GM23338 (cell line): ENCODE data around the gene DHX34. TPM values are rescaled to one million over a fixed set of nuclear protein-coding genes. Genes with fewer than 3 reads are reported as not detected.
"Not testable (repeated sequence)": the region's sequence is repeated elsewhere in the genome, so short reads cannot be mapped to it uniquely, and the experiment has no call there.

Source experiments
- ATAC-seq: fragments of 200-7000 bp; cut with Tn5 transposase; 3 replicates; pipeline ENCODE4 v1.9.1; 2020
- DNase-seq: peaks from one replicate; pipeline ENCODE4 v3.0.0-alpha.2; 2015; ENCODE audit warnings: low spot score
- H2AFZ ChIP-seq: fragments of 200-600 bp; sonication (generic); 2 replicates; pipeline ENCODE4 v1.8.0; 2016; ENCODE audit warnings: antibody characterized with exemption, mild to moderate bottlenecking, moderate library complexity
- H3F3A ChIP-seq: fragments of 200-600 bp; sonication (generic); replicated peaks from 2 replicates; pipeline ENCODE4 v1.8.0; 2017; ENCODE audit warnings: antibody characterized with exemption, mixed run types, low read depth
- H3K27ac ChIP-seq: fragments of 200-600 bp; sonication (generic); 2 replicates; pipeline ENCODE4 v1.6.1; 2016; ENCODE audit warnings: low read depth
- H3K27me3 ChIP-seq: fragments of 200-600 bp; sonication (generic); 2 replicates; pipeline ENCODE4 v1.8.0; 2016; ENCODE audit warnings: mild to moderate bottlenecking, mixed run types, moderate library complexity; ENCODE audit not compliant: insufficient read depth
- H3K36me3 ChIP-seq: fragments of 200-600 bp; sonication (generic); 2 replicates; pipeline ENCODE4 v1.8.0; 2016; ENCODE audit warnings: mild to moderate bottlenecking; ENCODE audit not compliant: insufficient read depth
- H3K4me1 ChIP-seq: fragments of 200-600 bp; sonication (generic); 2 replicates; pipeline ENCODE4 v1.8.0; 2016; ENCODE audit warnings: mild to moderate bottlenecking, moderate library complexity; ENCODE audit not compliant: insufficient read depth
- H3K4me2 ChIP-seq: fragments of 200-600 bp; sonication (generic); 2 replicates; pipeline ENCODE4 v1.7.1; 2017; ENCODE audit warnings: mixed run types
- H3K4me3 ChIP-seq: fragments of 200-600 bp; sonication (generic); 2 replicates; pipeline ENCODE4 v1.6.1; 2016; ENCODE audit warnings: mixed run types
- H3K79me2 ChIP-seq: fragments of 200-600 bp; sonication (generic); replicated peaks from 2 replicates; pipeline ENCODE4 v1.8.0; 2017; ENCODE audit warnings: mild to moderate bottlenecking; ENCODE audit not compliant: insufficient read depth
- H3K9me2 ChIP-seq: fragments of 200-600 bp; sonication (generic); 2 replicates; pipeline ENCODE4 v1.8.0; 2017; ENCODE audit not compliant: insufficient read depth
- H4K20me1 ChIP-seq: fragments of 200-600 bp; sonication (generic); replicated peaks from 2 replicates; pipeline ENCODE4 v1.8.0; 2017; ENCODE audit warnings: mild to moderate bottlenecking; ENCODE audit not compliant: insufficient read depth
- H3K27ac Mint-ChIP-seq: 2 replicates; pipeline ENCODE4 v1.8.0; 2020; ENCODE audit warnings: inconsistent platforms, mild to moderate bottlenecking, moderate library complexity, mixed read lengths
- H3K27me3 Mint-ChIP-seq: 3 replicates; pipeline ENCODE4 v1.8.0; 2022; ENCODE audit warnings: low read depth, mild to moderate bottlenecking, moderate library complexity, mixed read lengths, inconsistent platforms; ENCODE audit not compliant: insufficient read depth, poor library complexity
- H3K36me3 Mint-ChIP-seq: 3 replicates; pipeline ENCODE4 v1.8.0; 2021; ENCODE audit warnings: low read depth, mild to moderate bottlenecking, inconsistent platforms, moderate library complexity, mixed read lengths
- H3K4me1 Mint-ChIP-seq: 3 replicates; pipeline ENCODE4 v1.8.0; 2020; ENCODE audit warnings: mild to moderate bottlenecking, inconsistent platforms, mixed read lengths
- H3K4me3 Mint-ChIP-seq: 3 replicates; pipeline ENCODE4 v1.8.0; 2021; ENCODE audit warnings: moderate library complexity, mild to moderate bottlenecking, inconsistent platforms, mixed read lengths
- H3K9me3 Mint-ChIP-seq: 3 replicates; pipeline ENCODE4 v1.8.0; 2020; ENCODE audit warnings: moderate library complexity, mild to moderate bottlenecking, inconsistent platforms, mixed read lengths
- CREB1 ChIP-seq: fragments of 250-450 bp; sonication (Bioruptor Pico); IDR thresholded peaks from 2 replicates; pipeline ENCODE4 v1.5.0; 2020; ENCODE audit warnings: low read depth, mild to moderate bottlenecking, moderate library complexity
- EZH2 ChIP-seq: fragments of 200-600 bp; sonication (generic); IDR thresholded peaks from one replicate; pipeline ENCODE4 v1.8.0; 2017; ENCODE audit warnings: antibody characterized with exemption, mild to moderate bottlenecking, low read depth; ENCODE audit not compliant: unreplicated experiment
- EZH2phosphoT487 ChIP-seq: fragments of 200-600 bp; sonication (generic); IDR thresholded peaks from one replicate; pipeline ENCODE4 v1.8.1; 2018; ENCODE audit warnings: antibody characterized with exemption; ENCODE audit not compliant: unreplicated experiment
- JUNB ChIP-seq: IDR thresholded peaks from one replicate; pipeline ENCODE4 v1.6.1; 2016; ENCODE audit warnings: antibody characterized with exemption; ENCODE audit not compliant: unreplicated experiment
- NANOG ChIP-seq: IDR thresholded peaks from 2 replicates; pipeline ENCODE4 v1.6.1; 2016; ENCODE audit warnings: antibody characterized with exemption, borderline replicate concordance
- STAT1 ChIP-seq: IDR thresholded peaks from one replicate; pipeline ENCODE4 v1.6.1; 2016; ENCODE audit warnings: antibody characterized with exemption; ENCODE audit not compliant: unreplicated experiment
- ZNF114 ChIP-seq: fragments of 250-450 bp; sonication (Bioruptor Pico); IDR thresholded peaks from 2 replicates; pipeline ENCODE4 v1.5.0; 2020; ENCODE audit warnings: mild to moderate bottlenecking, moderate library complexity
- ZNF331 ChIP-seq: fragments of 250-450 bp; sonication (Bioruptor Pico); IDR thresholded peaks from 2 replicates; pipeline ENCODE4 v1.5.0; 2020; ENCODE audit warnings: low read depth, mild to moderate bottlenecking, moderate library complexity
- polyA plus RNA-seq: library from polyadenylated mRNA; unstranded; fragments of >200 nt; fragmentation: Nextera tagmentation; extraction: Ambion mirVana; gene quantifications from 2 replicates; pipeline ENCODE4 v1.2.1, GENCODE V29; 2016
- total RNA-seq: library from RNA; depleted of rRNA; stranded (reverse); fragments of >200 nt; shearing (Covaris generic); gene quantifications from 2 replicates; pipeline ENCODE4 v1.2.3, GENCODE V29; 2014
- TF ChIP-seq, protein P1 (sequence below): fragments of 250-450 bp; sonication (Bioruptor Pico); IDR thresholded peaks from 2 replicates; pipeline ENCODE4 v1.5.0; 2020; ENCODE audit warnings: mild to moderate bottlenecking, moderate library complexity
- TF ChIP-seq, protein P2 (sequence below): IDR thresholded peaks from 2 replicates; pipeline ENCODE4 v1.6.1; 2016; ENCODE audit warnings: antibody characterized with exemption
- TF ChIP-seq, protein P3 (sequence below): IDR thresholded peaks from one replicate; pipeline ENCODE4 v1.6.1; 2018; ENCODE audit warnings: antibody characterized with exemption; ENCODE audit not compliant: unreplicated experiment

The DHX34 gene
- total and polyA plus RNA-seq, 2 experiments from 2014 or later = 16.3 to 50.1 TPM

DNA sequence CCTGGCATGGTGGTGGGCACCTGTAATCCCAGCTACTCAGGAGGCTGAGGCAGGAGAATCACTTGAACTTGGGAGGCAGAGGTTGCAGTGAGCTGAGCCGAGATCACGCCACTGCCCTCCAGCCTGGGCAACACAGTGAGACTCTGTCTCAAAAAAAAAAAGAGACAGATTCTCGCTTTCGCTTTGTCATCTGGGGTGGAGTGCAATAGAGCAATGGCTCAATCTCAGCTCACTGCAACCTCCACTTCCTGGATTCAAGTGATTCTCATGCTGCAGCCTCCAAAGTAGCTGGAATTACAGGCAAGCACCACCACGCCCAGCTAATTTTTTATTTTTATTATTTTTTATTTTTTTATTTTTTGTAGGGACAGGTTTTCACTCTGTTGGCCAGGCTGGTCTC is 39.6 kb downstream of the DHX34 start:
- Mint-ChIP-seq H3K4me1 (peaks cover 15% of the 10 kb centered on the region), H3K27me3 (peaks cover 28% of the 10 kb centered on the region), H3K36me3 (peaks cover 22% of the 10 kb centered on the region), H3K9me3 (peaks cover 26% of the 10 kb centered on the region)
- H4K20me1 ChIP-seq, H2AFZ ChIP-seq, H3K27ac Mint-ChIP-seq, DNase-seq, H3K4me2 ChIP-seq, H3K27me3 ChIP-seq, ATAC-seq, H3K79me2 ChIP-seq, H3K4me1 ChIP-seq, H3K27ac ChIP-seq, H3K36me3 ChIP-seq, H3K9me2 ChIP-seq, H3K4me3 Mint-ChIP-seq, H3K4me3 ChIP-seq: not testable (repeated sequence)
- peaks cover 11% of the 10 kb centered on the region; the same call in 1 of the 2 replicates for H3F3A ChIP-seq

DNA sequence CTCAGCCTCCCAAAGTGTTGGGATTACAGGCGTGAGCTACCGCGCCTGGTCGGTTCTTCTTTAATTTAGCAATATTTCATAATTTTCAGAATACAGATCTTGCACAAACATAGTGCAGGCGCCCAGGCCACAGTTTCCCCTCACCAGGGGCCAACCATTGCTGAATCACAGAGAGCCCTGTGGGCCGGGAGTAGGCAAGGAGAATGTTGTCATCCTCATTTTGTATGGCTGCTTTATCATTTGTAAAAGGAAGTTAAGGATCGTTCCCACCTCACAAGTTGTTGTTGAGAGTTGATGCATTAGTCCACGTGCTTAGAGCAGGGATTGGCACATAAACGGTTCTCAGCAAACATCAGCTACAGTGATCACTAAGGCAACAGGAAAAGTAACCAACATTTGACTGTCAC is 40.0 kb downstream of the DHX34 start:
- H3K27me3 ChIP-seq = no peaks in the 10 kb centered on the region
- no peak overlapping the region for H3K4me2 ChIP-seq
- H3K4me3 ChIP-seq = no peak overlapping the region
- H3K9me2 ChIP-seq = no peaks in the 10 kb centered on the region
- H3K4me1 Mint-ChIP-seq = peaks cover 15% of the 10 kb centered on the region
- ATAC-seq (no peak), DNase-seq (no peak)
- no peaks in the 10 kb centered on the region for H4K20me1 ChIP-seq
- no peaks in the 10 kb centered on the region for H3K79me2 ChIP-seq
- no peak overlapping the region for H3K27ac ChIP-seq
- H3K27ac Mint-ChIP-seq = no peak overlapping the region
- no peaks in the 10 kb centered on the region for H3K36me3 ChIP-seq
- H3K9me3 Mint-ChIP-seq = peaks cover 30% of the 10 kb centered on the region
- peaks cover 11% of the 10 kb centered on the region; the same call in 1 of the 2 replicates for H3F3A ChIP-seq
- H3K4me1 ChIP-seq = peaks cover 6% of the 10 kb centered on the region; the same call in 1 of the 2 replicates
- H3K4me3 Mint-ChIP-seq = no peak overlapping the region
- peaks cover 31% of the 10 kb centered on the region for H3K27me3 Mint-ChIP-seq
- no peak overlapping the region for H2AFZ ChIP-seq
- peaks cover 27% of the 10 kb centered on the region for H3K36me3 Mint-ChIP-seq
- TF ChIP-seq ZNF331 (CRISPR knock-in tag) (no peak), CREB1 (CRISPR knock-in tag) (no peak), EZH2phosphoT487 (no peak), ZNF114 (CRISPR knock-in tag) (no peak), EZH2 (no peak), STAT1 (no peak), NANOG (no peak), JUNB (no peak)
- TF ChIP-seq, protein P1, sequence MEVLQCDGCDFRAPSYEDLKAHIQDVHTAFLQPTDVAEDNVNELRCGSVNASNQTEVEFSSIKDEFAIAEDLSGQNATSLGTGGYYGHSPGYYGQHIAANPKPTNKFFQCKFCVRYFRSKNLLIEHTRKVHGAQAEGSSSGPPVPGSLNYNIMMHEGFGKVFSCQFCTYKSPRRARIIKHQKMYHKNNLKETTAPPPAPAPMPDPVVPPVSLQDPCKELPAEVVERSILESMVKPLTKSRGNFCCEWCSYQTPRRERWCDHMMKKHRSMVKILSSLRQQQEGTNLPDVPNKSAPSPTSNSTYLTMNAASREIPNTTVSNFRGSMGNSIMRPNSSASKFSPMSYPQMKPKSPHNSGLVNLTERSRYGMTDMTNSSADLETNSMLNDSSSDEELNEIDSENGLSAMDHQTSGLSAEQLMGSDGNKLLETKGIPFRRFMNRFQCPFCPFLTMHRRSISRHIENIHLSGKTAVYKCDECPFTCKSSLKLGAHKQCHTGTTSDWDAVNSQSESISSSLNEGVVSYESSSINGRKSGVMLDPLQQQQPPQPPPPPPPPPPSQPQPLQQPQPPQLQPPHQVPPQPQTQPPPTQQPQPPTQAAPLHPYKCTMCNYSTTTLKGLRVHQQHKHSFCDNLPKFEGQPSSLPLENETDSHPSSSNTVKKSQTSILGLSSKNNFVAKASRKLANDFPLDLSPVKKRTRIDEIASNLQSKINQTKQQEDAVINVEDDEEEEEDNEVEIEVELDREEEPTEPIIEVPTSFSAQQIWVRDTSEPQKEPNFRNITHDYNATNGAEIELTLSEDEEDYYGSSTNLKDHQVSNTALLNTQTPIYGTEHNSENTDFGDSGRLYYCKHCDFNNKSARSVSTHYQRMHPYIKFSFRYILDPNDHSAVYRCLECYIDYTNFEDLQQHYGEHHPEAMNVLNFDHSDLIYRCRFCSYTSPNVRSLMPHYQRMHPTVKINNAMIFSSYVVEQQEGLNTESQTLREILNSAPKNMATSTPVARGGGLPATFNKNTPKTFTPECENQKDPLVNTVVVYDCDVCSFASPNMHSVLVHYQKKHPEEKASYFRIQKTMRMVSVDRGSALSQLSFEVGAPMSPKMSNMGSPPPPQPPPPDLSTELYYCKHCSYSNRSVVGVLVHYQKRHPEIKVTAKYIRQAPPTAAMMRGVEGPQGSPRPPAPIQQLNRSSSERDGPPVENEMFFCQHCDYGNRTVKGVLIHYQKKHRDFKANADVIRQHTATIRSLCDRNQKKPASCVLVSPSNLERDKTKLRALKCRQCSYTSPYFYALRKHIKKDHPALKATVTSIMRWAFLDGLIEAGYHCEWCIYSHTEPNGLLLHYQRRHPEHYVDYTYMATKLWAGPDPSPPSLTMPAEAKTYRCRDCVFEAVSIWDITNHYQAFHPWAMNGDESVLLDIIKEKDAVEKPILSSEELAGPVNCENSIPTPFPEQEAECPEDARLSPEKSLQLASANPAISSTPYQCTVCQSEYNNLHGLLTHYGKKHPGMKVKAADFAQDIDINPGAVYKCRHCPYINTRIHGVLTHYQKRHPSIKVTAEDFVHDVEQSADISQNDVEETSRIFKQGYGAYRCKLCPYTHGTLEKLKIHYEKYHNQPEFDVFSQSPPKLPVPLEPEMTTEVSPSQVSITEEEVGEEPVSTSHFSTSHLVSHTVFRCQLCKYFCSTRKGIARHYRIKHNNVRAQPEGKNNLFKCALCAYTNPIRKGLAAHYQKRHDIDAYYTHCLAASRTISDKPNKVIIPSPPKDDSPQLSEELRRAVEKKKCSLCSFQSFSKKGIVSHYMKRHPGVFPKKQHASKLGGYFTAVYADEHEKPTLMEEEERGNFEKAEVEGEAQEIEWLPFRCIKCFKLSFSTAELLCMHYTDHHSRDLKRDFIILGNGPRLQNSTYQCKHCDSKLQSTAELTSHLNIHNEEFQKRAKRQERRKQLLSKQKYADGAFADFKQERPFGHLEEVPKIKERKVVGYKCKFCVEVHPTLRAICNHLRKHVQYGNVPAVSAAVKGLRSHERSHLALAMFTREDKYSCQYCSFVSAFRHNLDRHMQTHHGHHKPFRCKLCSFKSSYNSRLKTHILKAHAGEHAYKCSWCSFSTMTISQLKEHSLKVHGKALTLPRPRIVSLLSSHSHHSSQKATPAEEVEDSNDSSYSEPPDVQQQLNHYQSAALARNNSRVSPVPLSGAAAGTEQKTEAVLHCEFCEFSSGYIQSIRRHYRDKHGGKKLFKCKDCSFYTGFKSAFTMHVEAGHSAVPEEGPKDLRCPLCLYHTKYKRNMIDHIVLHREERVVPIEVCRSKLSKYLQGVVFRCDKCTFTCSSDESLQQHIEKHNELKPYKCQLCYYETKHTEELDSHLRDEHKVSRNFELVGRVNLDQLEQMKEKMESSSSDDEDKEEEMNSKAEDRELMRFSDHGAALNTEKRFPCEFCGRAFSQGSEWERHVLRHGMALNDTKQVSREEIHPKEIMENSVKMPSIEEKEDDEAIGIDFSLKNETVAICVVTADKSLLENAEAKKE (CRISPR knock-in tag) = no peak
- TF ChIP-seq, protein P2, sequence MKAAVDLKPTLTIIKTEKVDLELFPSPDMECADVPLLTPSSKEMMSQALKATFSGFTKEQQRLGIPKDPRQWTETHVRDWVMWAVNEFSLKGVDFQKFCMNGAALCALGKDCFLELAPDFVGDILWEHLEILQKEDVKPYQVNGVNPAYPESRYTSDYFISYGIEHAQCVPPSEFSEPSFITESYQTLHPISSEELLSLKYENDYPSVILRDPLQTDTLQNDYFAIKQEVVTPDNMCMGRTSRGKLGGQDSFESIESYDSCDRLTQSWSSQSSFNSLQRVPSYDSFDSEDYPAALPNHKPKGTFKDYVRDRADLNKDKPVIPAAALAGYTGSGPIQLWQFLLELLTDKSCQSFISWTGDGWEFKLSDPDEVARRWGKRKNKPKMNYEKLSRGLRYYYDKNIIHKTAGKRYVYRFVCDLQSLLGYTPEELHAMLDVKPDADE = no peak
- TF ChIP-seq, protein P3, sequence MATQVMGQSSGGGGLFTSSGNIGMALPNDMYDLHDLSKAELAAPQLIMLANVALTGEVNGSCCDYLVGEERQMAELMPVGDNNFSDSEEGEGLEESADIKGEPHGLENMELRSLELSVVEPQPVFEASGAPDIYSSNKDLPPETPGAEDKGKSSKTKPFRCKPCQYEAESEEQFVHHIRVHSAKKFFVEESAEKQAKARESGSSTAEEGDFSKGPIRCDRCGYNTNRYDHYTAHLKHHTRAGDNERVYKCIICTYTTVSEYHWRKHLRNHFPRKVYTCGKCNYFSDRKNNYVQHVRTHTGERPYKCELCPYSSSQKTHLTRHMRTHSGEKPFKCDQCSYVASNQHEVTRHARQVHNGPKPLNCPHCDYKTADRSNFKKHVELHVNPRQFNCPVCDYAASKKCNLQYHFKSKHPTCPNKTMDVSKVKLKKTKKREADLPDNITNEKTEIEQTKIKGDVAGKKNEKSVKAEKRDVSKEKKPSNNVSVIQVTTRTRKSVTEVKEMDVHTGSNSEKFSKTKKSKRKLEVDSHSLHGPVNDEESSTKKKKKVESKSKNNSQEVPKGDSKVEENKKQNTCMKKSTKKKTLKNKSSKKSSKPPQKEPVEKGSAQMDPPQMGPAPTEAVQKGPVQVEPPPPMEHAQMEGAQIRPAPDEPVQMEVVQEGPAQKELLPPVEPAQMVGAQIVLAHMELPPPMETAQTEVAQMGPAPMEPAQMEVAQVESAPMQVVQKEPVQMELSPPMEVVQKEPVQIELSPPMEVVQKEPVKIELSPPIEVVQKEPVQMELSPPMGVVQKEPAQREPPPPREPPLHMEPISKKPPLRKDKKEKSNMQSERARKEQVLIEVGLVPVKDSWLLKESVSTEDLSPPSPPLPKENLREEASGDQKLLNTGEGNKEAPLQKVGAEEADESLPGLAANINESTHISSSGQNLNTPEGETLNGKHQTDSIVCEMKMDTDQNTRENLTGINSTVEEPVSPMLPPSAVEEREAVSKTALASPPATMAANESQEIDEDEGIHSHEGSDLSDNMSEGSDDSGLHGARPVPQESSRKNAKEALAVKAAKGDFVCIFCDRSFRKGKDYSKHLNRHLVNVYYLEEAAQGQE = no peak
